Activated naive CD4-positive, alpha-beta T cell treated with anti-CD3 and anti-CD28 coated beads, Interleukin-2, amount 50 U/mL, for 16 hours (primary cell): ENCODE measurements around the gene NEDD4.
"Not testable (repeated sequence)": the region's sequence is repeated elsewhere in the genome, so short reads cannot be mapped to it uniquely, and the experiment has no call there.

Experiments used
- DNase-seq: peaks from one replicate; pipeline ENCODE4 v3.0.0-alpha.2; 2020

NEDD4 gene

GRCh38 chr15:55993111-55993803, at the start of gene NEDD4:
TSS of gene NEDD4 (minus strand) at chr15:55993612. CDS start at chr15:55993555, 57 bp downstream.
- peak; percentile 79 for DNase-seq

- no peak for DNase-seq
These were observed 49.1 kb upstream of the NEDD4 start for GRCh38 chr15:56042498-56042897.

GRCh38 chr15:56042031-56042430, 48.6 kb upstream of the NEDD4 start:
- DNase-seq = no peak

GRCh38 chr15:56040081-56041035, 46.9 kb upstream of the NEDD4 start:
- DNase-seq = peak; percentile 38

GRCh38 chr15:56038707-56039106, 45.3 kb upstream of the NEDD4 start:
- DNase-seq = no peak

GRCh38 chr15:56038015-56038414, 44.6 kb upstream of the NEDD4 start:
- DNase-seq = peak; percentile 22

DNA sequence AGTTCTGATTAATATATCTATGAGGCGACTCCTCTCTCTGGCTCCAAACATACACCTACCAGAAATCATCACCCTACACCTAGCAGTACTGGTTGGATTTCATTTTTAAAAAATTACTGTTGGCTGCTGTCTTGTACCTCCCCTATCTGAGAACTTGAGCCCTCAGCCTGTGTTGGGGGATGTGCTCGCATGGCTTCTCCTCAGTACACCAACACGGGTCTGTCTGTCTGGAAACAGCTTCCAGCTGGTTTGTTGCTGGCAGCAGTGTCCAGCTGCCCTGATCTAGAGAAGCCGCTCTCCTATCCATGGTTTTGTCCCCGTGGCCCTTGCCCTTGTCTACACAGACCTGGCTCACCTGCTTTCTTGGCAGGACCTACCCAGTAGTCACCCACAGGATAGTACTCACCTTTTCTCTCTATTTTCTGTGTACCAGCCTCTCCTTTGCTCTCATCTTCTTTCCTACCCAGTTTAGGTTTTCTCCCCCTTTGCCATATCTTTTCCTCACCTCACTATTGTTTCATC, 43.2 kb upstream of the NEDD4 start:
- no peak for DNase-seq

- DNase-seq = no peak
These were observed 41.8 kb upstream of the NEDD4 start for GRCh38 chr15:56035166-56035565.

- no peak for DNase-seq
These were observed 41.1 kb upstream of the NEDD4 start for GRCh38 chr15:56034514-56034913.

DNA sequence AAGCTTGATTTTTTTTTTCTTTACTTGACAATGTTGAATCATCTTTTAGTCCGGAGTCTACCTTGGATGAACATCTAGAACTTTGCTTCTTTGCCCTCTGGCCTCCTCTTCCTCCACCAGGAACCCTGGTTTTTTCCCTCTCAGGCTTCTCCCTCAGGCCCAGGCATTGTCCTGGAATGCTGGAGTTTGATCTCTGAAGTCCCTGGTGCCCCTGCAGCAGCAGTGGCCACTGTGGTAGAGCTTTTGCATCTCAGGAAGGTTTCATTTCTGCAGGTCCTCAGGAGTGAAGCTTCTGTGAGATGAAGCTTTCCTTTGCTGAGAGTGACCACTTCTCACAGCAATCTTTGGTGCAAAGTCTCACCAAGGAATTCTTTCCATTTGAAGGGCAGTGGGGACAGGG, 39.0 kb upstream of the NEDD4 start:
- no peak for DNase-seq

GRCh38 chr15:56031836-56032235, 38.4 kb upstream of the NEDD4 start:
- DNase-seq = no peak

- DNase-seq = no peak
These were observed 38.0 kb upstream of the NEDD4 start for GRCh38 chr15:56031402-56031801.

DNA sequence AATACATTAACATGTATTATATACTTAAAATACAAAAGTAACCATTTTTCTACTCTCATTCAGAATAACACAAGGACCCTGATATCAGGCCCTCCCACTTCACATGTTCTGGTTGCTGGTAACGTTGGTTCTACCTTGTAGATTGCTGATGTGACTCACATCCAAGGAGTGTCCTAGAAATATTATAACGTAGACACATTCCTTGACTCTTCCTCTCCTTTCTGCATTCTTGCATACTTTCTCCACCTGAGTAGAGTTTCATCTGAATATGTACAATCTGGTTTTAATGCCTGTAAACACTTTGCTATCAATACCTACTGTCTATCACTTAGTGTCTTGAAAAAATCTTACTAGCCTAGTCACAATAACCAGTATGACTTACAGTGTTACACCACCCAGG, 35.0 kb upstream of the NEDD4 start:
- DNase-seq = no peak

GRCh38 chr15:56023160-56023559, 29.7 kb upstream of the NEDD4 start:
- DNase-seq = not testable (repeated sequence)

DNA sequence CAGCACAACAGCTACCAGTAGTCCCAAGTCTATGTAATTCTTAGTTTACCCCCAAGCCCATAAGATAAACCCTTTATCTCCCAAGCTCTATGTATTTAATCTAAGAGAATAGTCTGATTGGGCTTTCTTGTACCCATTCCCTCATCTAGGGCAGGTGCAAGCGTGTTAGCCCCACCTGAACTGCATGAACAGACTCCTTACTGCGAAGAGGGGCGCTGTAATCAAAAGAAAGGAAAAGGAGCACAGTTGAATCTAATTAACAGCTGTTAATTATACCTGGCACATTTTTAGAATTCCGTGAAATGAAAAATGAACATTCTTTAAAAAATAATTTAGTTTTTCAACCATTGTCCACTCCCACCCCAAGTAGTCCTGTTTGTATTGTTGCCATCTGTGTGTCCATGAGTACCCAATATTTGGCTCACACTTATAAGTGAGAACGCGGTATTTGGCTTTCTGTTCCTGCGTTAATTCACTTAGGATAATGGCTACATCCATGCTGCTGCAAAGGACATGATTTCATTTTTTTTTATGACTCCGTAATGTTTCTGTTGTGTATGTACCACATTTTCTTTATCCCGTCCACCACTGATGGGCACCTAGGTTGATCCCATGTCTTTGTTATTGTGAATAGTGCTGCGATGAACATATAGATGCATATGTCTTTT, 26.5 kb upstream of the NEDD4 start:
- DNase-seq = no peak

- no peak for DNase-seq
These were observed 25.8 kb upstream of the NEDD4 start for GRCh38 chr15:56019060-56019793.

GRCh38 chr15:56017920-56018319, 24.5 kb upstream of the NEDD4 start:
- no peak for DNase-seq

GRCh38 chr15:56017511-56017910, 24.1 kb upstream of the NEDD4 start:
- DNase-seq = no peak

GRCh38 chr15:56016281-56016680, 22.9 kb upstream of the NEDD4 start:
- no peak for DNase-seq

- DNase-seq = no peak
These were observed 21.3 kb upstream of the NEDD4 start for GRCh38 chr15:56014677-56015076.

DNA sequence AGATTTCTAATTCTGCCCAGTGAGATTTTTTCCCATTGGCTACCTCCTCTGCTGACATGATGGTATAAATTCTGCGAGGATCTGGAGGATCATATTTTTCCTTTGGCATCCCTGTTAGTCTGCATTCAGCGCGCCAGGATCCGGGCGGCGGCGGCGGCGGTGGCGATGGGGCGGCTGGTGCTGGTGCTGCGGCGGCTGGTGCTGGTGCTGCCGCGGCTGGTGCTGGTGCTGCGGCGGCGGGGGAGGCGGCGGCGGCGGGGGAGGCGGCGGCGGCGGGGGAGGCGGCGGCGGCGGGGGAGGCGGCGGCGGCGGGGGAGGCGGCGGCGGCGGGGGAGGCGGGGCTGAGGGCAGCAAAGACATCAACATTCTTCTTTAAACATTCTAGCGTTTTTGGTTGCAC, 13.6 kb upstream of the NEDD4 start:
- DNase-seq = peak; percentile 26

DNA sequence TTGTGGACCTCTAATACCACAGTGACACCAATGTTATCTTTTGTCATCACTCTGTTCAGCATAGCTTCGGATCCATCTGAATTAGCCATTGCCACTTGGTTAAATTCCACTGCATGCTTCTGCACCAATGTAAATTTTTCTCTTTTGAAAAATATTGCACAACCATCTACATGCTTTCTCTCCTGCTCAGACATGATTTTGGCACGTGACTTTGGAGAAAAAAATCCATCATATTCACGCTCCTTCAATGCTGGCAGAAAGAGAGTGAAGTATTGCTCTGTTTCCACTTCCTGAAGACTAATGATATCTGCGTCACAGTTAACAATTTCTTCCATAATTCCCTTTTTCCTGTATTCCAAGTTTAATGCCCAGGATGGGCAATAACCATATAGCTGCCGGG, 13.0 kb upstream of the NEDD4 start:
- DNase-seq = not testable (repeated sequence)

- DNase-seq = not testable (repeated sequence)
These were observed 10.9 kb upstream of the NEDD4 start for GRCh38 chr15:56004281-56004680.
